Nephron (organoid): ENCODE measurements around the gene PLEKHA6.

Experiments used
- H3K27ac Mint-ChIP-seq, 3 experiments: 2 replicates each; pipeline ENCODE4 v1.8.0; 2020; ENCODE audit warnings: mixed read lengths in 3 of 3, mild to moderate bottlenecking in 2 of 3, moderate library complexity in 1 of 3
- H3K27me3 Mint-ChIP-seq: 2 replicates; pipeline ENCODE4 v1.8.0; 2021; ENCODE audit warnings: low read depth, mild to moderate bottlenecking, moderate library complexity, mixed read lengths
- H3K36me3 Mint-ChIP-seq: 2 replicates; pipeline ENCODE4 v1.8.0; 2020; ENCODE audit warnings: low read depth, mixed read lengths
- H3K4me1 Mint-ChIP-seq: 2 replicates; pipeline ENCODE4 v1.8.0; 2020; ENCODE audit warnings: mixed read lengths
- H3K4me3 Mint-ChIP-seq, 3 experiments: 2 replicates each; pipeline ENCODE4 v1.8.0; 2020; ENCODE audit warnings: mild to moderate bottlenecking in 3 of 3, mixed read lengths in 3 of 3, moderate library complexity in 2 of 3
- H3K9me3 Mint-ChIP-seq: 2 replicates; pipeline ENCODE4 v1.8.0; 2020; ENCODE audit warnings: mixed read lengths
- TF ChIP-seq, protein P1 (sequence below), 3 experiments: fragments of 200-600 bp; sonication (generic); IDR thresholded peaks; one replicate each; pipeline ENCODE4 v1.5.0; 2021; ENCODE audit warnings: antibody characterized with exemption in 3 of 3; ENCODE audit not compliant: unreplicated experiment in 3 of 3

Gene PLEKHA6

DNA sequence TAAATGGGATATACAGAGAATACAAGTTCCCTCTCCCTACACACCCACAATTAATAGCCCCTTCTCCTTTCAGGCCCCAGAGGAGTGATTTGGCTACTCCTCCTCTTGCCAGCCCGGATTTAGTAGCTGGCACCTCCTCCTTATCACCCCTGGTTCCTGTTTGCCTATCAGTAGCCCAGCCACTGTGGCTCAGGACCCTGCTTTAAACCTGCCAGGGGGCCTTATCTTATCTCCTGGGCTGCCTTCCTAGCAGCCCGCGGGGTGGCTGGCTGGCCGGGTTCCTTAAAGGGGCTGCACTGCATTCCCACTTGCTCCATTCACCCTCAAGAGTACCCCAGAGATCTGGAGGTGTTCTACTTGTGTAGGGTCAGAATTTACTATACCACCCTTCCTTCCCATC is 70.4 kb downstream of the PLEKHA6 start:
- Mint-ChIP-seq H3K27ac (peak overlapping the region; percentile 30 to 92 (median 92)), H3K36me3 (no peaks in the 10 kb centered on the region), H3K9me3 (no peaks in the 10 kb centered on the region), H3K27me3 (no peaks in the 10 kb centered on the region), H3K4me3 (peak overlapping the region in 2 of 3 experiments; percentile 23 to 41), H3K4me1 (peaks cover 82% of the 10 kb centered on the region)
- TF ChIP-seq, protein P1, sequence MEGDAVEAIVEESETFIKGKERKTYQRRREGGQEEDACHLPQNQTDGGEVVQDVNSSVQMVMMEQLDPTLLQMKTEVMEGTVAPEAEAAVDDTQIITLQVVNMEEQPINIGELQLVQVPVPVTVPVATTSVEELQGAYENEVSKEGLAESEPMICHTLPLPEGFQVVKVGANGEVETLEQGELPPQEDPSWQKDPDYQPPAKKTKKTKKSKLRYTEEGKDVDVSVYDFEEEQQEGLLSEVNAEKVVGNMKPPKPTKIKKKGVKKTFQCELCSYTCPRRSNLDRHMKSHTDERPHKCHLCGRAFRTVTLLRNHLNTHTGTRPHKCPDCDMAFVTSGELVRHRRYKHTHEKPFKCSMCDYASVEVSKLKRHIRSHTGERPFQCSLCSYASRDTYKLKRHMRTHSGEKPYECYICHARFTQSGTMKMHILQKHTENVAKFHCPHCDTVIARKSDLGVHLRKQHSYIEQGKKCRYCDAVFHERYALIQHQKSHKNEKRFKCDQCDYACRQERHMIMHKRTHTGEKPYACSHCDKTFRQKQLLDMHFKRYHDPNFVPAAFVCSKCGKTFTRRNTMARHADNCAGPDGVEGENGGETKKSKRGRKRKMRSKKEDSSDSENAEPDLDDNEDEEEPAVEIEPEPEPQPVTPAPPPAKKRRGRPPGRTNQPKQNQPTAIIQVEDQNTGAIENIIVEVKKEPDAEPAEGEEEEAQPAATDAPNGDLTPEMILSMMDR (IDR thresholded peaks at IDR 0.05; ENCODE audit: unreplicated experiment in 3 of 3), result no peak

DNA sequence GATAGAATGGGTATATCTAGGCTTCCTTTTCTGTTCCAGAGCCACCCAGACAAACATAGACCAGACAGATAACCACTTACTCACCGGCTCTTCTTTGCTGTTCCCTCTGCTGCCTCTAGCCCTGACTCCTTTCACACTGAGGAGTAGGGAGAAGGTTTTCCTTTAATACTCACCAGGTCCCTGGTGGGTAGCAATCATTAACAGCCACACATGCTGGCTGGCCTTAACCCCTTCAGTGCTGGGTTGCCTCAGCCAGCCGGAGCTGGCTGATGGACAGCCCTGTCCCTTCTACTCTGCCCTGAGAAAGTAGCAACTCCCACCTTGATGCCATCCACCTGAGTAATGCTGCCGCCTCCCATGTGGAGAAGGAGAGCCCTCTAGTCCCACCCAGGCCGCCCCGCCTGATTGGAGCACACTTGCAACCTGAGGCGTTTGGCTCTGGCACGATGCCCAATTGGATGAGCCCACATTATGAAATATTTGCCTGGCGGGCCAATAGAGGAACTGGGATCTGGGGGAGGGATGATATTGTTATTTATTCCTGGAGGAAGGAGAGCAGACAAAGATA is 71.6 kb downstream of the PLEKHA6 start:
- TF ChIP-seq, protein P1 (IDR thresholded peaks at IDR 0.05; ENCODE audit: unreplicated experiment in 3 of 3), result no peak
- Mint-ChIP-seq H3K4me3 (peak overlapping the region; percentile 80 to 83 (median 82)), H3K27me3 (no peaks in the 10 kb centered on the region), H3K4me1 (peaks cover 84% of the 10 kb centered on the region), H3K36me3 (no peaks in the 10 kb centered on the region), H3K9me3 (no peaks in the 10 kb centered on the region), H3K27ac (peak overlapping the region; percentile 92 to 95 (median 92))

- Mint-ChIP-seq H3K27ac (peak overlapping the region; percentile 92 to 95 (median 92)), H3K4me1 (peaks cover 84% of the 10 kb centered on the region), H3K4me3 (peak overlapping the region; percentile 80 to 83 (median 82)), H3K36me3 (no peaks in the 10 kb centered on the region), H3K27me3 (no peaks in the 10 kb centered on the region), H3K9me3 (no peaks in the 10 kb centered on the region)
- TF ChIP-seq, protein P1 (IDR thresholded peaks at IDR 0.05; ENCODE audit: unreplicated experiment in 3 of 3), result no peak
These were observed 72.2 kb downstream of the PLEKHA6 start for GRCh38 chr1:204287466-204287891.

DNA sequence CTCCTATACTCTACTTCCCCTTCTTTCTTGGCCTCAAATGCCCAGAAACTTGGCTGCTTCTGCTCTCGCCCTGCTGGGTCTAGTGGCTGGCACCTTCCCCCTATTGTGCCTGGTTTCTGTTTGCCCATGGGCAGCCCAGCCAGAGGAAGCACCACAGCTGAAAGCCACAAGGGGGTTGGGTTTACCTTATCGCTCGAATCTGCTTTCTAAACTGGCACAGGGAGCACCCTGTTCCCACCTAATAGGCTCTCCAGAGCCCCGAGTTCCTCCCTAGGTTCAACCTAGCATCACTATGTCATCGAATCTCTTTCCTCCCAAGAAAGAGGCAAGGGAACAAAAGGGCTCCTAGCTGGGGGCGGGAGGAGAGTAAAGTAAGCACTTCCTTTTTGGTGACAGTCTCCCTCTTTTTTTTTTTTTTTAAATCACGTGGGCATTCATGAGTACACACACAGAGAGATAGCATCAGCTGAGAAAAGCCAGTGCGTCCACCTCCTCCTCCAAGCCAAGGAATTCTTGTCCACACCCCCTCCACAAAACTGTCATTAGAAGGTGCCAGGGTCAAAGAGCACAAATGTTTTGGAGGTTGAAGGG is 72.8 kb downstream of the PLEKHA6 start:
- H3K36me3 Mint-ChIP-seq, result no peaks in the 10 kb centered on the region
- H3K27ac Mint-ChIP-seq, result peak overlapping the region; percentile 92 to 95 (median 92)
- TF ChIP-seq, protein P1 (IDR thresholded peaks at IDR 0.05; ENCODE audit: unreplicated experiment in 3 of 3), result no peak
- no peaks in the 10 kb centered on the region for H3K27me3 Mint-ChIP-seq
- H3K9me3 Mint-ChIP-seq, result no peaks in the 10 kb centered on the region
- H3K4me1 Mint-ChIP-seq, result peaks cover 84% of the 10 kb centered on the region
- peak overlapping the region; percentile 80 to 83 (median 82) for H3K4me3 Mint-ChIP-seq

GRCh38 chr1:204286315-204286714 is 73.4 kb downstream of the PLEKHA6 start:
- H3K27me3 Mint-ChIP-seq, result no peaks in the 10 kb centered on the region
- H3K4me1 Mint-ChIP-seq, result peaks cover 88% of the 10 kb centered on the region
- H3K36me3 Mint-ChIP-seq, result no peaks in the 10 kb centered on the region
- peak overlapping the region; percentile 69 to 92 (median 92) for H3K27ac Mint-ChIP-seq
- H3K9me3 Mint-ChIP-seq, result no peaks in the 10 kb centered on the region
- TF ChIP-seq, protein P1 (IDR thresholded peaks at IDR 0.05; ENCODE audit: unreplicated experiment in 3 of 3), result no peak
- H3K4me3 Mint-ChIP-seq, result peak overlapping the region; percentile 44 to 63 (median 62)
